ENCODE results near the gene ANKRD23. TPM values are rescaled to one million over a fixed set of nuclear protein-coding genes. Genes with fewer than 3 reads are reported as not detected.

The ANKRD23 gene
- total and polyA plus RNA-seq, 2 of the 13 experiments (the other 11 are each of a cell fraction or from before 2014, with no cell fraction given), result 1.5 to 1.6 TPM

GRCh38 chr2:96848264-96848663 is 4.4 kb upstream of the ANKRD23 start (continued):
- TF ChIP-seq TFE3 (CRISPR knock-in tag; IDR thresholded peaks at IDR 0.05), result peak; percentile 77
- no peak for TF ChIP-seq ZSCAN31 (CRISPR knock-in tag; IDR thresholded peaks at IDR 0.05; ENCODE audit: low read depth)
- no peak for TF ChIP-seq ZNF503 (CRISPR knock-in tag; IDR thresholded peaks at IDR 0.05)
- TF ChIP-seq ZNF747 (CRISPR knock-in tag; IDR thresholded peaks at IDR 0.05; ENCODE audit: borderline replicate concordance), result 0 out of 2 replicates have a peak, but pooled peaks have one; percentile 12
- TF ChIP-seq TRIM24 (CRISPR knock-in tag; IDR thresholded peaks at IDR 0.05), result no peak
- TF ChIP-seq POLR2AphosphoS5 (IDR thresholded peaks at IDR 0.05; ENCODE audit: low read depth, low read length), result no peak
- 0 out of 2 replicates have a peak, but pooled peaks have one; percentile 26 for TF ChIP-seq RBAK (CRISPR knock-in tag; IDR thresholded peaks at IDR 0.05)
- TF ChIP-seq NR2F1 (CRISPR knock-in tag; IDR thresholded peaks at IDR 0.05), result peak; percentile 38 to 55; a peak in 2 of 4 replicates
- peak; percentile 75 for TF ChIP-seq ZBTB38 (CRISPR knock-in tag; IDR thresholded peaks at IDR 0.05)
- TF ChIP-seq ZNF737 (CRISPR knock-in tag; IDR thresholded peaks at IDR 0.05; ENCODE audit: borderline replicate concordance), result no peak
- no peak for TF ChIP-seq ZBTB43 (CRISPR knock-in tag; conservative IDR thresholded peaks at IDR 0.05)
- TF ChIP-seq E2F5 (CRISPR knock-in tag; conservative IDR thresholded peaks at IDR 0.05), result no peak
- TF ChIP-seq ZNF816 (CRISPR knock-in tag; IDR thresholded peaks at IDR 0.05; ENCODE audit: borderline replicate concordance), result no peak
- no peak for TF ChIP-seq POGK (CRISPR knock-in tag; conservative IDR thresholded peaks at IDR 0.05)
- no peak for TF ChIP-seq IKZF1 (IDR thresholded peaks at IDR 0.05)
- no peak for TF ChIP-seq ZBTB8A (CRISPR knock-in tag; IDR thresholded peaks at IDR 0.05; ENCODE audit: borderline replicate concordance, low read depth)
- no peak for TF ChIP-seq THAP8 (CRISPR knock-in tag; IDR thresholded peaks at IDR 0.05; ENCODE audit: borderline replicate concordance)
- no peak for TF ChIP-seq CENPT (CRISPR knock-in tag; IDR thresholded peaks at IDR 0.05; ENCODE audit: low read depth)
- TF ChIP-seq ZNF263 (CRISPR knock-in tag; IDR thresholded peaks at IDR 0.05), result peak; percentile 47; the same call in 1 of the 2 replicates
- TF ChIP-seq RORA (CRISPR knock-in tag; IDR thresholded peaks at IDR 0.05), result no peak

Data from HepG2 (cell line).